ENCODE data around the gene SLC35E2B. TPM values are rescaled to one million over a fixed set of nuclear protein-coding genes. Genes with fewer than 3 reads are reported as not detected.
"Not testable (repeated sequence)": the region's sequence is repeated elsewhere in the genome, so short reads cannot be mapped to it uniquely, and the experiment has no call there.

SLC35E2B gene
- total RNA-seq, 1 experiment from 2014 or later = 24.9 TPM

GRCh38 chr1:1633409-1633808, 59.2 kb downstream of the SLC35E2B start:
- not testable (repeated sequence) for H3K79me2 ChIP-seq (ENCODE audit: low read length); H3K27ac ChIP-seq (ENCODE audit: low read length); H3K36me3 ChIP-seq (ENCODE audit: insufficient read depth, low read length); H3K27me3 ChIP-seq (ENCODE audit: low read length); H2AFZ ChIP-seq (ENCODE audit: low read length); DNase-seq; H3K9me2 ChIP-seq (replicated peaks; ENCODE audit: insufficient read depth, low read length); H3K4me2 ChIP-seq (ENCODE audit: low read depth, low read length, poor library complexity, severe bottlenecking); H3K4me3 ChIP-seq (ENCODE audit: low read length); H3K9ac ChIP-seq (ENCODE audit: low read length); H4K20me1 ChIP-seq (ENCODE audit: insufficient read depth, low read depth, low read length); H3K9me3 ChIP-seq (ENCODE audit: low read length)
- H3K4me1 ChIP-seq (ENCODE audit: low read length) = peaks cover 22% of the 10 kb centered on the region

GRCh38 chr1:1631782-1632420, 60.7 kb downstream of the SLC35E2B start, which contains the start of gene MMP23B:
TSS of gene MMP23B (plus strand) at chr1:1632173. CDS start at chr1:1632219, 46 bp downstream.
- no peak within 1 kb of the TSS for H3K4me2 ChIP-seq (ENCODE audit: low read depth, low read length, poor library complexity, severe bottlenecking)
- H3K27me3 ChIP-seq (ENCODE audit: low read length) = no peaks in the 10 kb centered on the region
- no peak within 1 kb of the TSS for H3K9ac ChIP-seq (ENCODE audit: low read length)
- no peaks in the 10 kb centered on the region for H3K9me3 ChIP-seq (ENCODE audit: low read length)
- no peaks in the 10 kb centered on the region for H3K36me3 ChIP-seq (ENCODE audit: insufficient read depth, low read length)
- no peak for DNase-seq
- H3K4me3 ChIP-seq (ENCODE audit: low read length) = no peak within 1 kb of the TSS
- H3K27ac ChIP-seq (ENCODE audit: low read length) = no peak within 1 kb of the TSS
- H3K79me2 ChIP-seq (ENCODE audit: low read length) = no peaks in the 10 kb centered on the region
- no peak within 1 kb of the TSS for H2AFZ ChIP-seq (ENCODE audit: low read length)
- peaks cover 22% of the 10 kb centered on the region for H3K4me1 ChIP-seq (ENCODE audit: low read length)
- H4K20me1 ChIP-seq (ENCODE audit: insufficient read depth, low read depth, low read length) = no peaks in the 10 kb centered on the region
- no peaks in the 10 kb centered on the region for H3K9me2 ChIP-seq (replicated peaks; ENCODE audit: insufficient read depth, low read length)

GRCh38 chr1:1630965-1631781, 61.4 kb downstream of the SLC35E2B start:
- Histone ChIP-seq H3K9me3 (ENCODE audit: low read length) (no peaks in the 10 kb centered on the region), H3K27ac (ENCODE audit: low read length) (no peak overlapping the region), H3K27me3 (ENCODE audit: low read length) (no peaks in the 10 kb centered on the region), H3K4me1 (ENCODE audit: low read length) (peaks cover 22% of the 10 kb centered on the region), H3K79me2 (ENCODE audit: low read length) (no peaks in the 10 kb centered on the region), H3K4me2 (ENCODE audit: low read depth, low read length, poor library complexity, severe bottlenecking) (peak overlapping the region; percentile 47), H4K20me1 (ENCODE audit: insufficient read depth, low read depth, low read length) (no peaks in the 10 kb centered on the region), H3K9me2 (replicated peaks; ENCODE audit: insufficient read depth, low read length) (no peaks in the 10 kb centered on the region), H3K4me3 (ENCODE audit: low read length) (no peak overlapping the region), H3K36me3 (ENCODE audit: insufficient read depth, low read length) (no peaks in the 10 kb centered on the region), H3K9ac (ENCODE audit: low read length) (peak overlapping the region; percentile 36; the same call in 1 of the 2 replicates), H2AFZ (ENCODE audit: low read length) (no peak overlapping the region)
- no peak for DNase-seq

- Histone ChIP-seq H3K27me3 (ENCODE audit: low read length) (no peaks in the 10 kb centered on the region), H3K9me3 (ENCODE audit: low read length) (no peaks in the 10 kb centered on the region), H3K27ac (ENCODE audit: low read length) (peak overlapping the region; percentile 46), H4K20me1 (ENCODE audit: insufficient read depth, low read depth, low read length) (no peaks in the 10 kb centered on the region), H3K36me3 (ENCODE audit: insufficient read depth, low read length) (no peaks in the 10 kb centered on the region), H3K4me3 (ENCODE audit: low read length) (peak overlapping the region; percentile 18; the same call in 1 of the 2 replicates), H3K4me1 (ENCODE audit: low read length) (peaks cover 22% of the 10 kb centered on the region), H3K9me2 (replicated peaks; ENCODE audit: insufficient read depth, low read length) (no peaks in the 10 kb centered on the region), H3K79me2 (ENCODE audit: low read length) (no peaks in the 10 kb centered on the region), H3K4me2 (ENCODE audit: low read depth, low read length, poor library complexity, severe bottlenecking) (peak overlapping the region; percentile 47), H3K9ac (ENCODE audit: low read length) (peak overlapping the region; percentile 36), H2AFZ (ENCODE audit: low read length) (peak overlapping the region; percentile 23; the same call in 1 of the 2 replicates)
- DNase-seq = peak; percentile 96
Measured at GRCh38 chr1:1630191-1630964, 62.2 kb downstream of the SLC35E2B start.

- H3K4me2 ChIP-seq (ENCODE audit: low read depth, low read length, poor library complexity, severe bottlenecking) = peak overlapping the region; percentile 88
- H3K4me3 ChIP-seq (ENCODE audit: low read length) = peak overlapping the region; percentile 82
- H4K20me1 ChIP-seq (ENCODE audit: insufficient read depth, low read depth, low read length) = no peaks in the 10 kb centered on the region
- peaks cover 22% of the 10 kb centered on the region for H3K4me1 ChIP-seq (ENCODE audit: low read length)
- peak overlapping the region; percentile 61 for H3K27ac ChIP-seq (ENCODE audit: low read length)
- H2AFZ ChIP-seq (ENCODE audit: low read length) = peak overlapping the region; percentile 75; the same call in 1 of the 2 replicates
- no peaks in the 10 kb centered on the region for H3K9me3 ChIP-seq (ENCODE audit: low read length)
- no peaks in the 10 kb centered on the region for H3K79me2 ChIP-seq (ENCODE audit: low read length)
- H3K36me3 ChIP-seq (ENCODE audit: insufficient read depth, low read length) = no peaks in the 10 kb centered on the region
- peak overlapping the region; percentile 79 for H3K9ac ChIP-seq (ENCODE audit: low read length)
- no peaks in the 10 kb centered on the region for H3K9me2 ChIP-seq (replicated peaks; ENCODE audit: insufficient read depth, low read length)
- H3K27me3 ChIP-seq (ENCODE audit: low read length) = no peaks in the 10 kb centered on the region
- DNase-seq = peak; percentile 85
Measured at GRCh38 chr1:1629430-1630190, 63.0 kb downstream of the SLC35E2B start.

GRCh38 chr1:1628754-1629429, 63.7 kb downstream of the SLC35E2B start:
- Histone ChIP-seq H3K27ac (ENCODE audit: low read length) (peak overlapping the region; percentile 61), H2AFZ (ENCODE audit: low read length) (peak overlapping the region; percentile 75), H4K20me1 (ENCODE audit: insufficient read depth, low read depth, low read length) (no peaks in the 10 kb centered on the region), H3K9ac (ENCODE audit: low read length) (peak overlapping the region; percentile 79), H3K36me3 (ENCODE audit: insufficient read depth, low read length) (no peaks in the 10 kb centered on the region), H3K4me3 (ENCODE audit: low read length) (peak overlapping the region; percentile 82), H3K27me3 (ENCODE audit: low read length) (no peaks in the 10 kb centered on the region), H3K4me2 (ENCODE audit: low read depth, low read length, poor library complexity, severe bottlenecking) (peak overlapping the region; percentile 88), H3K9me3 (ENCODE audit: low read length) (no peaks in the 10 kb centered on the region), H3K4me1 (ENCODE audit: low read length) (peaks cover 22% of the 10 kb centered on the region), H3K9me2 (replicated peaks; ENCODE audit: insufficient read depth, low read length) (no peaks in the 10 kb centered on the region), H3K79me2 (ENCODE audit: low read length) (no peaks in the 10 kb centered on the region)
- peak; percentile 88 for DNase-seq
